Liver (tissue), 3 donors: ENCODE data around the gene NCK1.

Source experiments
- ATF3 ChIP-seq: IDR thresholded peaks from 2 replicates; pipeline ENCODE4 v1.6.1; 2016; ENCODE audit warnings: antibody characterized with exemption
- CTCF ChIP-seq: fragments of 150-350 bp; IDR thresholded peaks from 2 replicates; pipeline ENCODE4 v1.5.1; 2017; ENCODE audit warnings: improper control_type of control experiment, low read depth, low read length; ENCODE audit not compliant: missing input control
- EGR1 ChIP-seq, 2 donors: IDR thresholded peaks; 2 replicates each; pipeline ENCODE4 v1.6.1; 2016 to 2018; ENCODE audit warnings: antibody characterized with exemption in 2 of 2, low read depth in 2 of 2
- FOXA1 ChIP-seq: IDR thresholded peaks from 2 replicates; pipeline ENCODE4 v1.6.1; 2016; ENCODE audit warnings: antibody characterized with exemption
- GABPA ChIP-seq, 2 donors: IDR thresholded peaks in 1 of 2; conservative IDR thresholded peaks in 1 of 2; 2 replicates each; pipeline ENCODE4 v1.6.1; 2016; ENCODE audit warnings: antibody characterized with exemption in 2 of 2, mild to moderate bottlenecking in 1 of 2, moderate library complexity in 1 of 2
- JUND ChIP-seq, 2 donors: IDR thresholded peaks; 2 replicates each; pipeline ENCODE4 v1.6.1; 2016; ENCODE audit warnings: antibody characterized with exemption in 2 of 2
- MAX ChIP-seq: IDR thresholded peaks from 2 replicates; pipeline ENCODE4 v1.6.1; 2016; ENCODE audit warnings: antibody characterized with exemption
- RAD21 ChIP-seq, 2 donors: IDR thresholded peaks; 2 replicates each; pipeline ENCODE4 v1.6.1; 2016; ENCODE audit warnings: antibody characterized with exemption in 2 of 2, mild to moderate bottlenecking in 2 of 2
- REST ChIP-seq: IDR thresholded peaks from 2 replicates; pipeline ENCODE4 v1.6.1; 2016; ENCODE audit warnings: antibody characterized with exemption, mild to moderate bottlenecking
- SP1 ChIP-seq: IDR thresholded peaks from 2 replicates; pipeline ENCODE4 v1.6.1; 2018; ENCODE audit warnings: antibody characterized with exemption, mild to moderate bottlenecking
- TAF1 ChIP-seq: conservative IDR thresholded peaks from 2 replicates; pipeline ENCODE4 v1.6.1; 2016; ENCODE audit warnings: antibody characterized with exemption, mild to moderate bottlenecking
- YY1 ChIP-seq: IDR thresholded peaks from 2 replicates; pipeline ENCODE4 v1.6.1; 2016; ENCODE audit warnings: antibody characterized with exemption, mild to moderate bottlenecking
- ZBTB33 ChIP-seq: IDR thresholded peaks from 2 replicates; pipeline ENCODE4 v1.6.1; 2016; ENCODE audit warnings: antibody characterized with exemption
- donor health status: healthy.
- donor health status: healthy.

- TF ChIP-seq RAD21 (IDR thresholded peaks at IDR 0.05) (no peak), MAX (no peak), CTCF (no peak), SP1 (peak; percentile 19), ZBTB33 (no peak), JUND (IDR thresholded peaks at IDR 0.05) (no peak), REST (no peak), GABPA (IDR thresholded peaks at IDR 0.05 in 1 of 2, conservative IDR thresholded peaks at IDR 0.05 in 1 of 2) (no peak), FOXA1 (no peak), YY1 (no peak), TAF1 (no peak), ATF3 (no peak), EGR1 (IDR thresholded peaks at IDR 0.05; ENCODE audit: low read depth in 2 of 2) (no peak)
Measured at GRCh38 chr3:136960838-136961836, 99.1 kb downstream of the NCK1 start.
